HepG2 (cell line): ENCODE measurements around the gene YY1. TPM values are rescaled to one million over a fixed set of nuclear protein-coding genes. Genes with fewer than 3 reads are reported as not detected.

ENCODE experiments used
- ATAC-seq: fragments of 200-7000 bp; cut with Tn5 transposase; 3 replicates; pipeline ENCODE4 v1.9.1; 2020; ENCODE audit warnings: mild to moderate bottlenecking, moderate library complexity
- BruUV-seq: library from RNA; stranded (reverse); fragments of 400-500 nt; replicated peaks from 2 replicates; lab custom pipeline; 2021; lab: Mats Ljungman, UMichigan
- CTCF ChIA-PET: fragments of 300-600 bp; formaldehyde crosslinking; extraction: SDS; loops from one replicate; lab custom pipeline; 2021; ENCODE audit warnings: low total read pairs, inconsistent platforms, low intra/inter-chr PET ratio; lab: Yijun Ruan, JAX
- POLR2A ChIA-PET: fragments of 350-600 bp; sonication (Branson Sonifier 250); formaldehyde crosslinking; loops from one replicate; lab custom pipeline; 2020; ENCODE audit warnings: antibody characterized with exemption, inconsistent platforms; lab: Yijun Ruan, JAX
- DNase-seq: peaks from one replicate; pipeline ENCODE4 v3.0.0-alpha.2; 2015; ENCODE audit warnings: low spot score
- FAIRE-seq: peaks from 3 replicates; lab custom pipeline; 2011; peaks lifted over from hg19 to GRCh38; lab: Jason Lieb, UNC
- H2AFZ ChIP-seq: one replicate; pipeline ENCODE4 v1.6.1; 2011; ENCODE audit warnings: low read length, inconsistent platforms
- H3K27ac ChIP-seq: fragments of 300-600 bp; 3 replicates; pipeline ENCODE4 v1.8.0; 2011; ENCODE audit warnings: mixed run types, mild to moderate bottlenecking, mixed read lengths, low read length, inconsistent platforms; ENCODE audit not compliant: insufficient read depth; ENCODE audit errors: extremely low read length
- H3K27me3 ChIP-seq, 2 experiments: fragments of 200-600 bp in 1 of 2; 2 replicates in 1 of 2; 3 replicates in 1 of 2; pipeline versions ENCODE4 v1.6.0 to v1.8.0; 2011; ENCODE audit warnings: low read length in 2 of 2, mild to moderate bottlenecking in 2 of 2, moderate library complexity in 2 of 2, inconsistent platforms in 1 of 2; ENCODE audit not compliant: insufficient read depth in 2 of 2, control insufficient read depth in 1 of 2
- H3K36me3 ChIP-seq, 2 experiments: fragments of 200-600 bp in 1 of 2; replicated peaks in 1 of 2; 2 replicates in 1 of 2; 3 replicates in 1 of 2; pipeline versions ENCODE4 v1.5.1 to v1.8.0; 2011; ENCODE audit warnings: low read length in 2 of 2, inconsistent platforms in 1 of 2; ENCODE audit not compliant: insufficient read depth in 2 of 2, control insufficient read depth in 1 of 2
- H3K4me1 ChIP-seq: 2 replicates; pipeline ENCODE4 v1.5.1; 2012; ENCODE audit warnings: low read length, inconsistent platforms; ENCODE audit not compliant: insufficient read depth
- H3K4me2 ChIP-seq: 2 replicates; pipeline ENCODE4 v1.6.0; 2011; ENCODE audit warnings: low read depth, low read length, inconsistent platforms
- H3K4me3 ChIP-seq, 3 experiments: fragments of 200-600 bp in 1 of 3; sonication (generic), shearing (Covaris generic) in 1 of 3; replicated peaks in 1 of 3; 2 replicates each; pipeline ENCODE4 v1.5.1; 2011 to 2016; ENCODE audit warnings: low read length in 3 of 3, inconsistent platforms in 2 of 3, low read depth in 2 of 3, mild to moderate bottlenecking in 2 of 3, control low read depth in 1 of 3, mixed read lengths in 1 of 3; ENCODE audit not compliant: insufficient read depth in 1 of 3
- H3K79me2 ChIP-seq: one replicate; pipeline ENCODE4 v1.6.1; 2011; ENCODE audit warnings: low read length, inconsistent platforms; ENCODE audit not compliant: insufficient read depth
- H3K9ac ChIP-seq: 2 replicates; pipeline ENCODE4 v1.6.0; 2011; ENCODE audit warnings: mild to moderate bottlenecking, low read depth, low read length, inconsistent platforms; ENCODE audit not compliant: insufficient read depth
- H3K9me3 ChIP-seq: 2 replicates; pipeline ENCODE4 v1.5.1; 2012; ENCODE audit warnings: mild to moderate bottlenecking, low read length
- H4K20me1 ChIP-seq: 2 replicates; pipeline ENCODE4 v1.6.0; 2011; ENCODE audit warnings: inconsistent platforms, mild to moderate bottlenecking, low read length, moderate library complexity; ENCODE audit not compliant: insufficient read depth
- AGO2 ChIP-seq: fragments of 200-400 bp; formaldehyde crosslinking; optimal IDR thresholded peaks from 2 replicates; pipeline ENCODE3; 2017; ENCODE audit warnings: mild to moderate bottlenecking, low read depth, low read length, moderate library complexity
- ZC3H13 ChIP-seq: sonication (generic); formaldehyde crosslinking; IDR thresholded peaks from 2 replicates; pipeline ENCODE4 v1.8.1; 2023; ENCODE audit warnings: mild to moderate bottlenecking, missing genetic modification reagents, moderate library complexity
- WGBS: methylation state at CpG from one replicate; pipeline ENCODE4 v1.1.6; 2017; ENCODE audit warnings: low lambda C conversion rate; 5-methylcytosine and 5-hydroxymethylcytosine counted together
- in situ Hi-C: cut with HindIII; loops from 2 replicates; pipeline ENCODE4 v1.10.0; 2017; ENCODE audit warnings: low pct_unique_long_range_greater_than_20kb; ENCODE audit not compliant: extremely low pct_ligation_motif_present
- intact Hi-C: fragments of 100-400 bp; cut with micrococcal nuclease; formaldehyde crosslinking; loops from one replicate; pipeline ENCODE4 v1.10.0; 2022; ENCODE audit not compliant: unreplicated experiment
- microRNA counts: library from miRNA; unstranded; fragments of <30 nt; microRNA quantifications from one replicate; lab custom pipeline; 2015
- microRNA-seq: library from miRNA; unstranded; fragments of <30 nt; microRNA quantifications from one replicate; pipeline ENCODE4, GENCODE V29; 2020
- polyA plus RNA-seq, 8 experiments: library from polyadenylated mRNA; depleted of rRNA in 3 of 8; stranded (reverse) in 7 of 8; unstranded in 1 of 8; fragments of >200 nt; fragmentation: Illumina TruSeq in 4 of 8; extraction: Trizol in 4 of 8; gene quantifications; 2 replicates each; pipeline versions ENCODE4 v1.2.1 to v1.2.3, GENCODE V29; 2011 to 2016; ENCODE audit warnings: low read depth in 4 of 8, missing spikeins in 1 of 8, mixed read lengths in 1 of 8; ENCODE audit not compliant: insufficient read depth in 1 of 8
- small RNA-seq, 3 experiments: library from RNA; depleted of rRNA; stranded (forward); fragments of <200 nt; gene quantifications; one replicate each; pipeline ENCODE3, GENCODE V24; 2012; ENCODE audit warnings: low read depth in 2 of 3, low replicate concordance in 1 of 3; ENCODE audit not compliant: insufficient read length in 3 of 3, insufficient read depth in 2 of 3
- total RNA-seq, 5 experiments: library from RNA; depleted of rRNA; stranded (reverse); fragments of >200 nt; fragmentation: Illumina TruSeq; extraction: Trizol; gene quantifications; 2 replicates each; pipeline ENCODE4 v1.2.3, GENCODE V29; 2016; ENCODE audit warnings: low read depth in 1 of 5

The YY1 gene
- total and polyA plus RNA-seq, 2 of the 13 experiments (the other 11 are each of a cell fraction or from before 2014, with no cell fraction given): 29.4 to 68.1 TPM

- no peak for FAIRE-seq
- in situ Hi-C loops: no loop called here
- CTCF ChIA-PET: no interaction called here
- Histone ChIP-seq H3K36me3 (peaks cover 8 to 14% of the 10 kb centered on the region in 2 experiments; a peak in 4 of 5 replicates), H3K4me2 (no peak overlapping the region), H3K4me3 (no peak overlapping the region), H2AFZ (no peak overlapping the region), H3K27me3 (no peaks in the 10 kb centered on the region), H3K79me2 (no peaks in the 10 kb centered on the region), H3K4me1 (peaks cover 26% of the 10 kb centered on the region), H4K20me1 (no peaks in the 10 kb centered on the region), H3K9ac (no peak overlapping the region), H3K27ac (no peak overlapping the region), H3K9me3 (no peaks in the 10 kb centered on the region)
- intact Hi-C loops: no loop called here
- no peak for ATAC-seq
- TF ChIP-seq AGO2 (peak; percentile 19), ZC3H13 (CRISPR knock-in tag) (no peak)
- POLR2A ChIA-PET: no interaction called here
- DNase-seq: no peak
- 83% methylated on average over 5 of the region's 11 CpGs for whole genome bisulfite sequencing
- no TSS peak for BruUV-seq
These were observed 93.2 kb downstream of the YY1 start for GRCh38 chr14:100332071-100332639.

MicroRNA genes within 50 kb of the gene (microRNA counts, 767-probe panel; counts per million panel counts)
- microRNA hsa-miR-345-5p (lab: Ali Mortazavi, UCI): not detected

Small RNA genes within 50 kb of the gene (microRNA-seq; reads per million reads assigned to microRNA genes)
- 332 reads per million, percentile 82 among the genes with 10 or more reads in this experiment for gene MIR345
- gene MIR6764: not detected

Small RNA genes within 50 kb of the gene (small RNA-seq; reads per million reads assigned to genes)
- 0.20 to 33.8 (median 11.4) reads per million in 3 experiments for gene MIR345
- gene RN7SL523P: 0 reads per million in 3 experiments

Other genes with a start within 250 kb of the YY1 start
- 10.5 and 15.1 TPM in 2 replicates for gene EVL, start 173.7 kb upstream of the YY1 start, total RNA-seq (2016; rRNA removed; fragmentation: Illumina TruSeq; extraction: Trizol)
- gene EVL, start 173.7 kb upstream of the YY1 start, polyA plus RNA-seq (2011; rRNA removed): 28.7 and 31.2 TPM in 2 replicates
- gene DEGS2, start 79.5 kb upstream of the YY1 start, total RNA-seq (2016; rRNA removed; fragmentation: Illumina TruSeq; extraction: Trizol): 0.09 TPM in 1 of 2 replicates, not detected in the other
- gene DEGS2, start 79.5 kb upstream of the YY1 start, polyA plus RNA-seq (2011; rRNA removed): 0.09 and 0.14 TPM in 2 replicates
- gene SLC25A29, start 67.3 kb downstream of the YY1 start, total RNA-seq (2016; rRNA removed; fragmentation: Illumina TruSeq; extraction: Trizol): 9.6 and 17.2 TPM in 2 replicates
- 12.2 and 16.1 TPM in 2 replicates for gene SLC25A29, start 67.3 kb downstream of the YY1 start, polyA plus RNA-seq (2011; rRNA removed)
- 0.87 and 1.0 TPM in 2 replicates for gene SLC25A47, start 84.2 kb downstream of the YY1 start, total RNA-seq (2016; rRNA removed; fragmentation: Illumina TruSeq; extraction: Trizol)
- gene SLC25A47, start 84.2 kb downstream of the YY1 start, polyA plus RNA-seq (2011; rRNA removed): 1.7 and 7.6 TPM in 2 replicates
- gene WDR25, start 137.3 kb downstream of the YY1 start, total RNA-seq (2016; rRNA removed; fragmentation: Illumina TruSeq; extraction: Trizol): 4.2 and 4.6 TPM in 2 replicates
- 2.4 and 2.7 TPM in 2 replicates for gene WDR25, start 137.3 kb downstream of the YY1 start, polyA plus RNA-seq (2011; rRNA removed)